ENCODE measurements around the gene BLOC1S3.

Gene BLOC1S3

DNA sequence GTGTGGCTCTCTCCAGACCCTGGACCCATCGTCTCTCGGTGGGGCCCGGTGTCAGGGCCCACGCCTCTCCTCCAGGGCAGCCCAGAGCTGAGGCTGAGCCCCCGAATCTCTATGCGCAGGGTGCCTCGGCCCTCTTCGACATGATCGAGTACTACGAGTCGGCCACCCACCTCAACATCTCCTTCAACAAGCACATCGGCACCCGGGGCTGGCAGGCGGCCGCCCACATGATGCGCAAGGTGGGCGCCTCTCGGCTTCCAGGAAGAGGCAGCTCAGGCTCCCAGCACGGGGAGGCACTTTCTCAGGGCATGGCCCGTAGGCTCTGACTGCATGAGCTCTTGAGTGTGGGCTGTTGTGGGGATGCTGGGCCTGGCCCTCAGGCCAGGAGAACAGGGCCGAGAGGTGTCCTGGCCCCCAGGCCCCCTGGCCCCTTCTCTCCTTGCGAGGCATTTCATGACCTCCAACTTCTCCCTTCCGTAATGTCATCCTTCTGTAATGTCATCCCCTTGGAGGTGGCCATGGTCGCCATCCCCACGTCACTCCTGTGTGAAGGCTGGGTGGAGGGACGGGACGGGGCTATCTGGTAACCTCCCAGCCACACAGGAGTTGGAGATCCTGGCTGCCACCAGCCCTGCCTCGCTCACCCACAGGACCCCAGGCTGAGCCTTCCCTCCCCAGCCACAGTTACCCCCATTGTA lies 37.2 kb upstream of the BLOC1S3 start:
- no peak for TF ChIP-seq POLR2AphosphoS5 (IDR thresholded peaks at IDR 0.05; ENCODE audit: low read depth, low read length)
- no peak for TF ChIP-seq FOXP2 (optimal IDR thresholded peaks at IDR 0.05; ENCODE audit: borderline replicate concordance, extremely low read depth, extremely low read length, insufficient read depth)

DNA sequence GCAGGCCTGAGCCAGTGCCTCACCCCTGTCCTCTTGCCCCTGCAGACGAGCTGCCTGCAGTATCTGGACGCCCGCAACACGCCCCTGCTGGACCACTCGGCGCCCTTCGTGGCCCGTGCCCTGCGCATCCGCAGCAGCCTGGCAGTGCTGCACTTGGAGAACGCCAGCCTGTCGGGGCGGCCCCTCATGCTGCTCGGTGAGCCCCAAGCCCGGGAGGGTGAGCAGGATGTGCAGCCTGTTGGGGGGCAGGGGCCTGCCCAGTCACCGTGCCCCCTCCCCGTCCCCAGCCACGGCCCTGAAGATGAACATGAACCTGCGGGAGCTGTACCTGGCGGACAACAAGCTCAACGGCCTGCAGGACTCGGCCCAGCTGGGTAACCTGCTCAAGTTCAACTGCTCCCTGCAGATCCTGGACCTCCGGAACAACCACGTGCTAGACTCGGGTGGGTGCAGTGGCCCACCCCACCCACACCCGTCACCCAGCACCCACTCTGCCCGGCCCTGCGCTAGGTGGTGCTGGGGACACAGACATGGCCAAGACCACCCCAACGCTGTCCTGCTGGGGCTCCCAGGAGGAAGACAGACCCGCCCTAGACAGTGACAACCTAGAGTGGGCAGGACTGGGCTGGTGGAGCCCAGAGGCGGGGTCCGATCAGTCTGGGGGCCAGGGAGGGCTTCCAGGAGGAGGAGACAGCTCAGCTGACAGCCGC lies 36.4 kb upstream of the BLOC1S3 start:
- TF ChIP-seq, protein P1, sequence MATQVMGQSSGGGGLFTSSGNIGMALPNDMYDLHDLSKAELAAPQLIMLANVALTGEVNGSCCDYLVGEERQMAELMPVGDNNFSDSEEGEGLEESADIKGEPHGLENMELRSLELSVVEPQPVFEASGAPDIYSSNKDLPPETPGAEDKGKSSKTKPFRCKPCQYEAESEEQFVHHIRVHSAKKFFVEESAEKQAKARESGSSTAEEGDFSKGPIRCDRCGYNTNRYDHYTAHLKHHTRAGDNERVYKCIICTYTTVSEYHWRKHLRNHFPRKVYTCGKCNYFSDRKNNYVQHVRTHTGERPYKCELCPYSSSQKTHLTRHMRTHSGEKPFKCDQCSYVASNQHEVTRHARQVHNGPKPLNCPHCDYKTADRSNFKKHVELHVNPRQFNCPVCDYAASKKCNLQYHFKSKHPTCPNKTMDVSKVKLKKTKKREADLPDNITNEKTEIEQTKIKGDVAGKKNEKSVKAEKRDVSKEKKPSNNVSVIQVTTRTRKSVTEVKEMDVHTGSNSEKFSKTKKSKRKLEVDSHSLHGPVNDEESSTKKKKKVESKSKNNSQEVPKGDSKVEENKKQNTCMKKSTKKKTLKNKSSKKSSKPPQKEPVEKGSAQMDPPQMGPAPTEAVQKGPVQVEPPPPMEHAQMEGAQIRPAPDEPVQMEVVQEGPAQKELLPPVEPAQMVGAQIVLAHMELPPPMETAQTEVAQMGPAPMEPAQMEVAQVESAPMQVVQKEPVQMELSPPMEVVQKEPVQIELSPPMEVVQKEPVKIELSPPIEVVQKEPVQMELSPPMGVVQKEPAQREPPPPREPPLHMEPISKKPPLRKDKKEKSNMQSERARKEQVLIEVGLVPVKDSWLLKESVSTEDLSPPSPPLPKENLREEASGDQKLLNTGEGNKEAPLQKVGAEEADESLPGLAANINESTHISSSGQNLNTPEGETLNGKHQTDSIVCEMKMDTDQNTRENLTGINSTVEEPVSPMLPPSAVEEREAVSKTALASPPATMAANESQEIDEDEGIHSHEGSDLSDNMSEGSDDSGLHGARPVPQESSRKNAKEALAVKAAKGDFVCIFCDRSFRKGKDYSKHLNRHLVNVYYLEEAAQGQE (IDR thresholded peaks at IDR 0.05; ENCODE audit: insufficient read depth in 1 of 2, low read depth in 2 of 2, low read length in 2 of 2) = no peak
- TF ChIP-seq FOXP2 (optimal IDR thresholded peaks at IDR 0.05; ENCODE audit: borderline replicate concordance, extremely low read depth, extremely low read length, insufficient read depth) (no peak), SIN3A (IDR thresholded peaks at IDR 0.05; ENCODE audit: borderline replicate concordance, insufficient read depth, low read length) (no peak), TAF1 (IDR thresholded peaks at IDR 0.05; ENCODE audit: borderline replicate concordance, insufficient read depth, low read length) (no peak), POLR2AphosphoS5 (IDR thresholded peaks at IDR 0.05; ENCODE audit: low read depth, low read length) (no peak)

- no peak for TF ChIP-seq FOXP2 (optimal IDR thresholded peaks at IDR 0.05; ENCODE audit: borderline replicate concordance, extremely low read depth, extremely low read length, insufficient read depth)
- no peak for TF ChIP-seq TAF1 (IDR thresholded peaks at IDR 0.05; ENCODE audit: borderline replicate concordance, insufficient read depth, low read length)
- TF ChIP-seq, protein P1 (IDR thresholded peaks at IDR 0.05; ENCODE audit: insufficient read depth in 1 of 2, low read depth in 2 of 2, low read length in 2 of 2) = no peak
- no peak for TF ChIP-seq POLR2AphosphoS5 (IDR thresholded peaks at IDR 0.05; ENCODE audit: low read depth, low read length)
- no peak for TF ChIP-seq SIN3A (IDR thresholded peaks at IDR 0.05; ENCODE audit: borderline replicate concordance, insufficient read depth, low read length)
Measured at GRCh38 chr19:45142726-45143110, 35.9 kb upstream of the BLOC1S3 start.

DNA sequence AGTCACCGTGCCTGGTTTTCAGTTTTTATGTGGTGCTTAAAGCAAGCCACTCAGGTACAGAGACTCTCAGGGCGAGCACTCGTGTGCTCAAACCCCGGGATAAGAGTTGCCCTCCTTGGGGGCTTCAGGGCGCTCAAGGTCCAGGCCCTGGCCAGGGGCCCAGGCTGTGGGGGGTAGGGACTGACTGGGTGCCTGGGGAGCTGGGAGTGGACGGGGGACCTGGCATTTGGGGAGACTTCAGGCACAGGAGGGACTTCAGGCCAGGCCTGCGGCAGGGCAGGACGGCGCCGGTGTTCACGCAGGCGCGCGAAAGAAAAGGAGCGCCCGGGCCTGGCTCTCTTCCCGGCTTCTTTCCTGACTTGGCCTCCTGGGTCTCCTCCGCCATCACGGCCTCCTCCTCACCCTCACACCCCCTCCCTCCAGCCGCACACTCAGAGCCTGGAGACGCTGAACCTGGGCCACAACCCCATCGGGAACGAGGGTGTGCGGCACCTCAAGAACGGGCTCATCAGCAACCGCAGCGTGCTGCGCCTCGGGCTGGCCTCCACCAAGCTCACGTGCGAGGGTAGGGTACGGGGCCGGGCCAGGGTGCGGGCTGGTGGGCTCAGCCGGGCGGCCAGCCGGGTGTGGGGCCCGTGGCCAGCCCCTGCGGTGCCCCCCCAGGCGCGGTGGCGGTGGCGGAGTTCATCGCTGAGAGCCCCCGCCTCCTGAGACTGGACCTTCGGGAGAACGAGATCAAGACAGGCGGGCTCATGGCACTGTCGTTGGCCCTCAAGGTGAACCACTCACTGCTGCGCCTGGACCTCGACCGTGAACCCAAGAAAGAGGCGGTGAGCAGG lies 33.9 kb upstream of the BLOC1S3 start:
- no peak for TF ChIP-seq TAF1 (IDR thresholded peaks at IDR 0.05; ENCODE audit: borderline replicate concordance, insufficient read depth, low read length)
- no peak for TF ChIP-seq FOXP2 (optimal IDR thresholded peaks at IDR 0.05; ENCODE audit: borderline replicate concordance, extremely low read depth, extremely low read length, insufficient read depth)
- TF ChIP-seq POLR2AphosphoS5 (IDR thresholded peaks at IDR 0.05; ENCODE audit: low read depth, low read length) = no peak
- TF ChIP-seq SIN3A (IDR thresholded peaks at IDR 0.05; ENCODE audit: borderline replicate concordance, insufficient read depth, low read length) = no peak
- TF ChIP-seq, protein P1 (IDR thresholded peaks at IDR 0.05; ENCODE audit: insufficient read depth in 1 of 2, low read depth in 2 of 2, low read length in 2 of 2) = no peak
